Uterus (tissue), 4 donors: ENCODE measurements around the gene PAPSS1. TPM values are rescaled to one million over a fixed set of nuclear protein-coding genes. Genes with fewer than 3 reads are reported as not detected.

Experiments used
- DNase-seq, 2 donors: peaks; one replicate each; pipeline ENCODE4 v3.0.0-alpha.2; 2019 to 2020
- H3K27ac ChIP-seq, 2 donors: fragments of 200-600 bp; sonication (generic); 1 replicate in 1 of 2; 2 replicates in 1 of 2; pipeline ENCODE4 v1.5.1; 2016 to 2018
- H3K27me3 ChIP-seq, 2 donors: fragments of 200-600 bp; sonication (generic); one replicate each; pipeline ENCODE4 v1.5.1; 2018 to 2019; ENCODE audit warnings: control low read depth in 1 of 2
- H3K36me3 ChIP-seq, 2 donors: fragments of 200-600 bp; sonication (generic); one replicate each; pipeline ENCODE4 v1.5.1; 2019; ENCODE audit warnings: control low read depth in 1 of 2
- H3K4me1 ChIP-seq, 2 donors: fragments of 200-600 bp; sonication (generic); one replicate each; pipeline ENCODE4 v1.5.1; 2018 to 2019; ENCODE audit warnings: control low read depth in 1 of 2
- H3K4me3 ChIP-seq, 2 donors: fragments of 200-600 bp; sonication (generic); 1 replicate in 1 of 2; 2 replicates in 1 of 2; pipeline ENCODE4 v1.5.1; 2018 to 2019; ENCODE audit warnings: mild to moderate bottlenecking in 1 of 2
- H3K9me3 ChIP-seq, 2 donors: fragments of 200-600 bp; sonication (generic); one replicate each; pipeline ENCODE4 v1.5.1; 2019; ENCODE audit warnings: control low read depth in 1 of 2
- CTCF ChIP-seq, 4 experiments: fragments of 200-600 bp in 2 of 4; fragments of 450-650 bp in 2 of 4; sonication (generic) in 2 of 4; IDR thresholded peaks; one replicate each; pipeline ENCODE4 v1.5.1; 2016 to 2019; ENCODE audit warnings: antibody characterized with exemption in 4 of 4, mild to moderate bottlenecking in 2 of 4, moderate library complexity in 1 of 4
- POLR2A ChIP-seq, 2 donors: fragments of 450-650 bp; IDR thresholded peaks; one replicate each; pipeline ENCODE4 v1.6.1; 2016; ENCODE audit warnings: antibody characterized with exemption in 2 of 2, mild to moderate bottlenecking in 1 of 2, moderate library complexity in 1 of 2
- intact Hi-C: fragments of 100-400 bp; cut with DNase I; formaldehyde crosslinking; loops from one replicate; pipeline ENCODE4 v1.15.1; 2023; ENCODE audit warnings: low total_unique reads
- total RNA-seq, 4 donors: library from RNA; depleted of rRNA in 3 of 4; stranded (reverse); fragments of >200 nt in 3 of 4; gene quantifications; one replicate each; pipeline versions ENCODE4 v1.1.0 to v1.2.4, GENCODE V29; 2014 to 2023
- donor health status: DM: yes; HTN: yes; CAD: no.

Gene PAPSS1
- total RNA-seq, 4 donors from 2014 or later = 17.4 to 81.8 (median 25.9) TPM

GRCh38 chr4:107683873-107684272 is 36.2 kb downstream of the PAPSS1 start:
- no peak overlapping the region for H3K4me3 ChIP-seq
- H3K9me3 ChIP-seq = no peaks in the 10 kb centered on the region
- intact Hi-C loops = no loop called here
- H3K27ac ChIP-seq = no peak overlapping the region
- no peaks in the 10 kb centered on the region for H3K4me1 ChIP-seq
- DNase-seq = no peak
- H3K36me3 ChIP-seq = no peaks in the 10 kb centered on the region
- no peak for TF ChIP-seq CTCF (IDR thresholded peaks at IDR 0.05)
- TF ChIP-seq POLR2A (IDR thresholded peaks at IDR 0.05) = no peak
- no peaks in the 10 kb centered on the region for H3K27me3 ChIP-seq

- Histone ChIP-seq H3K27ac (no peak overlapping the region), H3K36me3 (no peaks in the 10 kb centered on the region), H3K4me1 (no peaks in the 10 kb centered on the region), H3K9me3 (no peaks in the 10 kb centered on the region), H3K4me3 (no peak overlapping the region), H3K27me3 (no peaks in the 10 kb centered on the region)
- intact Hi-C loops = no loop called here
- no peak for TF ChIP-seq POLR2A (IDR thresholded peaks at IDR 0.05)
- TF ChIP-seq CTCF (IDR thresholded peaks at IDR 0.05) = no peak
- DNase-seq = no peak
Measured at GRCh38 chr4:107682306-107682705, 37.7 kb downstream of the PAPSS1 start.

- H3K9me3 ChIP-seq = no peaks in the 10 kb centered on the region
- no peak for TF ChIP-seq CTCF (IDR thresholded peaks at IDR 0.05)
- TF ChIP-seq POLR2A (IDR thresholded peaks at IDR 0.05) = no peak
- no peak overlapping the region for H3K4me3 ChIP-seq
- no peaks in the 10 kb centered on the region for H3K4me1 ChIP-seq
- no peak for DNase-seq
- no peak overlapping the region for H3K27ac ChIP-seq
- intact Hi-C loops = no loop called here
- no peaks in the 10 kb centered on the region for H3K36me3 ChIP-seq
- no peaks in the 10 kb centered on the region for H3K27me3 ChIP-seq
Measured at GRCh38 chr4:107669068-107669467, 51.0 kb downstream of the PAPSS1 start.

GRCh38 chr4:107666134-107666533 is 53.9 kb downstream of the PAPSS1 start:
- Histone ChIP-seq H3K4me3 (no peak overlapping the region), H3K27me3 (no peaks in the 10 kb centered on the region), H3K27ac (no peak overlapping the region), H3K36me3 (no peaks in the 10 kb centered on the region), H3K4me1 (no peaks in the 10 kb centered on the region), H3K9me3 (no peaks in the 10 kb centered on the region)
- intact Hi-C loops = no loop called here
- DNase-seq = no peak
- TF ChIP-seq POLR2A (IDR thresholded peaks at IDR 0.05) (no peak), CTCF (IDR thresholded peaks at IDR 0.05) (peak; percentile 21 to 41 (median 32))

- DNase-seq = no peak
- no peaks in the 10 kb centered on the region for H3K4me1 ChIP-seq
- no peak overlapping the region for H3K27ac ChIP-seq
- H3K4me3 ChIP-seq = no peak overlapping the region
- no peaks in the 10 kb centered on the region for H3K36me3 ChIP-seq
- no peaks in the 10 kb centered on the region for H3K9me3 ChIP-seq
- intact Hi-C loops = no loop called here
- H3K27me3 ChIP-seq = no peaks in the 10 kb centered on the region
- TF ChIP-seq CTCF (IDR thresholded peaks at IDR 0.05) (no peak), POLR2A (IDR thresholded peaks at IDR 0.05) (no peak)
Measured at GRCh38 chr4:107665001-107665400, 55.0 kb downstream of the PAPSS1 start.
